A549 treated with AZD9567 at 1 μM for 4 hours (cell line): ENCODE results near the gene LYZL6. TPM values are rescaled to one million over a fixed set of nuclear protein-coding genes. Genes with fewer than 3 reads are reported as not detected.

Experiments
- total RNA-seq: library from RNA; stranded (reverse); fragments of 200-300 nt; extraction: Qiagen RNA extraction; gene quantifications from 5 replicates; pipeline ENCODE4 v1.2.3, GENCODE V29; 2022; ENCODE audit not compliant: insufficient read depth

Gene LYZL6, protein sequence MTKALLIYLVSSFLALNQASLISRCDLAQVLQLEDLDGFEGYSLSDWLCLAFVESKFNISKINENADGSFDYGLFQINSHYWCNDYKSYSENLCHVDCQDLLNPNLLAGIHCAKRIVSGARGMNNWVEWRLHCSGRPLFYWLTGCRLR
- total RNA-seq = not detected in 5 replicates

GRCh38 chr17:35943537-35943936 lies at the start of gene LYZL6:
Gene LYZL6, minus strand, starts transcription at chr17:35943713. Its CDS starts 4,357 bp downstream, at chr17:35939356.

DNA sequence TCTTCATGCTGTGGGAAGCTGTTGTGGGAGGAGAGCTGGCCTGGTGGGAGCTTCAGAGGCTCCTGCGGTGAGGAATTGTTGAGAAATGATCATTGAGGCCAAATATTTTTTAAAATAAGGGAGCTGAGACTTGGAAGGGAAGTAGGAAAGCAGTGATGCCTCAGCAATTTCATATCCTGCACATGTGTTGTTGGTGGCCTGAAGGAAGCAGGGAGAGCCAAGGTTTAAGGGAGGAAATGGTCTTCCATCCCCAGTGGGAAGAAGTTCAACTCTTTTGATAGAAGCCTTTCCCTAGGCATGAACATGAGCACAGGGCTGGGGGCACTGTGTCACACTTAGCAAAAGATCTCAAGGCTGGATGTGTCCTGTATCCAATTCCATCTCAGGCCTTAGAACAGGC lies 43.1 kb upstream of the LYZL6 start, which contains the start of gene CCL14:
CCL14 (minus strand) TSS at position 87 of the 400 bp plus-strand sequence; CDS start at position 7, 80 bp downstream.

DNA sequence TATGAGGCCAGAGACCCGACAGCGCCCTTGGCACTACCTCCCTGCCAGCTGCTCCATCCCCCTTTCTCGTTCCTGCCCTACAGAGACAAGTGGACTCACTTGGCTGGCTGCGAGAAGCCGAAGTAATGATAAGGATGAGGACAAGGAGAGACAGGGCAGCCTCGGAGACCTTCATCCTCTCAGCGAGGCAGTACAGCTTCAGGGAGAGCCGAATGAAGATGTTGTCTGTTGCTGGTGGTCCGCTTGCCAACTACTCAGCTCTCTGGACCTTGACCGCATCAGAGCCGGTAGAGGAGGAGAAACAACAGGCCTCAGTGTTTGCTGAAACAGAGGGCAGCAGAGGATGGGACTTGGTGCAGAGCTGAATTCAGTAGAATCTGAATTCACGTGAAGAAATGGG lies 37.7 kb upstream of the LYZL6 start, which contains the start of gene CCL16:
CCL16 (minus strand) TSS at position 252 of the 400 bp plus-strand sequence; CDS start at position 175, 77 bp downstream.

GRCh38 chr17:35930211-35931065 lies 13.1 kb downstream of the LYZL6 start, which contains the start of gene RDM1:
Gene RDM1, minus strand, starts transcription at chr17:35930773. Its CDS starts 46 bp downstream, at chr17:35930727.

Other genes starting within 250 kb of the LYZL6 start
- gene RASL10B, start 212.1 kb downstream of the LYZL6 start, total RNA-seq = 0.08 to 0.15 TPM (median 0.11 TPM) in 4 of 5 replicates, not detected in the other
- gene GAS2L2, start 190.5 kb downstream of the LYZL6 start, total RNA-seq = 0.05 to 0.07 TPM (median 0.06 TPM) in 4 of 5 replicates, not detected in the other
- gene C17orf50, start 182.8 kb downstream of the LYZL6 start, total RNA-seq = 0.28 to 0.37 TPM (median 0.32 TPM) in 4 of 5 replicates, not detected in the other
- gene MMP28, start 148.1 kb downstream of the LYZL6 start, total RNA-seq = 3.4 to 8.2 TPM (median 6.4 TPM) in 5 replicates
- 210 to 224 TPM (median 222 TPM) in 5 replicates for gene TAF15, start 134.2 kb downstream of the LYZL6 start, total RNA-seq
- not detected in 5 replicates for gene HEATR9, start 74.8 kb downstream of the LYZL6 start, total RNA-seq
- gene CCL5, start 63.4 kb downstream of the LYZL6 start, total RNA-seq = 0.88 to 5.0 TPM (median 1.3 TPM) in 5 replicates
- gene RDM1, start 12.9 kb downstream of the LYZL6 start, total RNA-seq = 1.9 to 4.7 TPM (median 2.9 TPM) in 5 replicates
- gene CCL16, start 37.8 kb upstream of the LYZL6 start, total RNA-seq = not detected in 5 replicates
- gene CCL14, start 43.0 kb upstream of the LYZL6 start, total RNA-seq = not detected in 5 replicates
- gene CCL15, start 57.8 kb upstream of the LYZL6 start, total RNA-seq = 0.07 to 0.10 TPM in 2 of 5 replicates, not detected in the others
- gene CCL23, start 74.3 kb upstream of the LYZL6 start, total RNA-seq = not detected in 5 replicates
- gene CCL18, start 120.6 kb upstream of the LYZL6 start, total RNA-seq = not detected in 5 replicates
- gene CCL3, start 146.4 kb upstream of the LYZL6 start, total RNA-seq = not detected in 5 replicates
- gene CCL4, start 160.1 kb upstream of the LYZL6 start, total RNA-seq = not detected in 5 replicates
- 3.5 to 4.6 TPM (median 3.8 TPM) in 4 of 5 replicates, not detected in the other for gene TBC1D3B, start 232.9 kb upstream of the LYZL6 start, total RNA-seq